Liver (tissue), 9 donors: ENCODE data around the gene MTHFD2L. TPM values are rescaled to one million over a fixed set of nuclear protein-coding genes. Genes with fewer than 3 reads are reported as not detected.

Experiments
- DNase-seq: peaks from one replicate; pipeline ENCODE4 v3.0.0-alpha.2; 2017; ENCODE audit warnings: low spot score
- H3K27ac ChIP-seq, 2 donors: one replicate each; pipeline ENCODE4 v1.7.0; 2013; ENCODE audit warnings: inconsistent platforms in 2 of 2, low read length in 2 of 2, control low read depth in 1 of 2, low read depth in 1 of 2, mild to moderate bottlenecking in 1 of 2
- H3K27me3 ChIP-seq, 4 donors: one replicate each; pipeline versions ENCODE4 v1.6.1 to v1.7.0; 2013; ENCODE audit warnings: low read length in 3 of 4, inconsistent platforms in 1 of 4, mild to moderate bottlenecking in 1 of 4, moderate library complexity in 1 of 4; ENCODE audit not compliant: control insufficient read depth in 4 of 4, insufficient read depth in 4 of 4
- H3K36me3 ChIP-seq, 4 donors: one replicate each; pipeline versions ENCODE4 v1.6.1 to v1.7.0; 2013; ENCODE audit warnings: low read length in 3 of 4, mild to moderate bottlenecking in 3 of 4, low read depth in 1 of 4, moderate library complexity in 1 of 4; ENCODE audit not compliant: control insufficient read depth in 4 of 4, insufficient read depth in 3 of 4
- H3K4me1 ChIP-seq, 4 donors: one replicate each; pipeline versions ENCODE4 v1.6.1 to v1.7.0; 2013; ENCODE audit warnings: low read length in 3 of 4, mild to moderate bottlenecking in 3 of 4, moderate library complexity in 1 of 4; ENCODE audit not compliant: control insufficient read depth in 4 of 4, insufficient read depth in 4 of 4
- H3K4me3 ChIP-seq, 3 donors: one replicate each; pipeline versions ENCODE4 v1.6.1 to v1.7.0; 2013; ENCODE audit warnings: low read length in 3 of 3, control low read depth in 1 of 3, low read depth in 1 of 3, mild to moderate bottlenecking in 1 of 3
- H3K9ac ChIP-seq, 2 donors: one replicate each; pipeline ENCODE4 v1.7.0; 2013; ENCODE audit warnings: low read length in 2 of 2, mild to moderate bottlenecking in 2 of 2, moderate library complexity in 2 of 2, control low read depth in 1 of 2, low read depth in 1 of 2
- H3K9me3 ChIP-seq, 4 donors: one replicate each; pipeline versions ENCODE4 v1.6.1 to v1.7.0; 2013; ENCODE audit warnings: low read length in 3 of 4; ENCODE audit not compliant: control insufficient read depth in 4 of 4
- ATF3 ChIP-seq: IDR thresholded peaks from 2 replicates; pipeline ENCODE4 v1.6.1; 2016; ENCODE audit warnings: antibody characterized with exemption
- EGR1 ChIP-seq, 2 donors: IDR thresholded peaks; 2 replicates each; pipeline ENCODE4 v1.6.1; 2016 to 2018; ENCODE audit warnings: antibody characterized with exemption in 2 of 2, low read depth in 2 of 2
- FOXA1 ChIP-seq: IDR thresholded peaks from 2 replicates; pipeline ENCODE4 v1.6.1; 2016; ENCODE audit warnings: antibody characterized with exemption
- FOXA2 ChIP-seq: IDR thresholded peaks from 2 replicates; pipeline ENCODE4 v1.6.1; 2016; ENCODE audit warnings: antibody characterized with exemption
- GABPA ChIP-seq, 2 donors: IDR thresholded peaks in 1 of 2; conservative IDR thresholded peaks in 1 of 2; 2 replicates each; pipeline ENCODE4 v1.6.1; 2016; ENCODE audit warnings: antibody characterized with exemption in 2 of 2, mild to moderate bottlenecking in 1 of 2, moderate library complexity in 1 of 2
- HNF4A ChIP-seq, 2 donors: conservative IDR thresholded peaks; 2 replicates each; pipeline ENCODE4 v1.6.1; 2016; ENCODE audit warnings: antibody characterized with exemption in 2 of 2, mild to moderate bottlenecking in 2 of 2
- HNF4G ChIP-seq: IDR thresholded peaks from 2 replicates; pipeline ENCODE4 v1.6.1; 2016; ENCODE audit warnings: antibody characterized with exemption
- JUND ChIP-seq, 2 donors: IDR thresholded peaks; 2 replicates each; pipeline ENCODE4 v1.6.1; 2016; ENCODE audit warnings: antibody characterized with exemption in 2 of 2
- NR2F2 ChIP-seq: IDR thresholded peaks from 2 replicates; pipeline ENCODE4 v1.6.1; 2016; ENCODE audit warnings: antibody characterized with exemption
- RAD21 ChIP-seq, 2 donors: IDR thresholded peaks; 2 replicates each; pipeline ENCODE4 v1.6.1; 2016; ENCODE audit warnings: antibody characterized with exemption in 2 of 2, mild to moderate bottlenecking in 2 of 2
- RXRA ChIP-seq, 2 donors: IDR thresholded peaks; 2 replicates each; pipeline ENCODE4 v1.6.1; 2017 to 2018; ENCODE audit warnings: antibody characterized with exemption in 2 of 2, mild to moderate bottlenecking in 1 of 2
- SP1 ChIP-seq: IDR thresholded peaks from 2 replicates; pipeline ENCODE4 v1.6.1; 2018; ENCODE audit warnings: antibody characterized with exemption, mild to moderate bottlenecking
- TAF1 ChIP-seq: conservative IDR thresholded peaks from 2 replicates; pipeline ENCODE4 v1.6.1; 2016; ENCODE audit warnings: antibody characterized with exemption, mild to moderate bottlenecking
- YY1 ChIP-seq: IDR thresholded peaks from 2 replicates; pipeline ENCODE4 v1.6.1; 2016; ENCODE audit warnings: antibody characterized with exemption, mild to moderate bottlenecking
- ZBTB33 ChIP-seq: IDR thresholded peaks from 2 replicates; pipeline ENCODE4 v1.6.1; 2016; ENCODE audit warnings: antibody characterized with exemption
- WGBS: extraction: QIAGEN DNeasy Blood & Tissue Kit; methylation state at CpG from one replicate; pipeline ENCODE4 v1.1.7; 2013; 5-methylcytosine and 5-hydroxymethylcytosine counted together
- polyA plus RNA-seq, 2 donors: library from polyadenylated mRNA; stranded (reverse) in 1 of 2; unstranded in 1 of 2; fragments of 200-250 nt in 1 of 2; fragments of >200 nt in 1 of 2; fragmentation: Nextera tagmentation in 1 of 2; extraction: Ambion mirVana in 1 of 2; gene quantifications; one replicate each; pipeline versions ENCODE4 v1.2.1 to v1.2.3, GENCODE V29; 2013 to 2015
- total RNA-seq, 2 donors: library from RNA; depleted of rRNA; stranded (reverse); fragments of >200 nt; gene quantifications; one replicate each; pipeline ENCODE4 v1.2.3, GENCODE V29; 2014
- TF ChIP-seq, protein P1 (sequence below): fragments of 150-350 bp; IDR thresholded peaks from 2 replicates; pipeline ENCODE4 v1.5.1; 2017; ENCODE audit warnings: improper control_type of control experiment, low read depth, low read length; ENCODE audit not compliant: missing input control
- TF ChIP-seq, protein P2 (sequence below): IDR thresholded peaks from 2 replicates; pipeline ENCODE4 v1.6.1; 2016; ENCODE audit warnings: antibody characterized with exemption
- TF ChIP-seq, protein P3 (sequence below): IDR thresholded peaks from 2 replicates; pipeline ENCODE4 v1.6.1; 2016; ENCODE audit warnings: antibody characterized with exemption, mild to moderate bottlenecking
- donor health status: healthy.
- donor health status: healthy.
- donor health status: healthy.
- donor health status: healthy.
- donor health status: healthy.

The MTHFD2L gene
- total and polyA plus RNA-seq, 4 donors, result 7.4 to 51.5 (median 31.1) TPM

DNA sequence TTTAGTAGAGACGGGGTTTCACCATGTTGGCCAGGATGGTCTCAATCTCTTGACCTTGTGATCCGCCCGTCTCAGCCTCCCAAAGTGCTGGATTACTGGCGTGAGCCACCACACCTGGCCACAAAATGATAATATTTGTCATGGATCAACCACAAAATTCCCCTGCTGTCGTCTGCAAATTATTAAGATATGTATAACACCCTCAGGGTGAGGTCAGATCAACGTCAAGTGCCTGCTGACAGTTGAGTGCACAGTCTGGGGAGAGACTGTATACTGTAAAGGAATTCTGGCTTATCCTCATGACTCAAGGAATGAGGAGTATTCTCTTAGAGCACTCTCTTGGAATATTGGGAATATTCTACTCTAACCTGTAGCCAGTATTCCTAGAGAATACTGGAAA is 161.6 kb downstream of the MTHFD2L start:
- Histone ChIP-seq H3K27ac (no peak overlapping the region), H3K27me3 (peaks cover 0 to 3% (median 0%) of the 10 kb centered on the region in 4 donors), H3K9ac (no peak overlapping the region), H3K36me3 (no peaks in the 10 kb centered on the region), H3K9me3 (no peaks in the 10 kb centered on the region), H3K4me1 (no peaks in the 10 kb centered on the region), H3K4me3 (no peak overlapping the region)
- no peak for TF ChIP-seq RXRA (IDR thresholded peaks at IDR 0.05)
- no peak for TF ChIP-seq HNF4G
- TF ChIP-seq FOXA2, result no peak
- no peak for TF ChIP-seq ATF3
- TF ChIP-seq NR2F2, result no peak
- no peak for TF ChIP-seq ZBTB33
- TF ChIP-seq EGR1 (IDR thresholded peaks at IDR 0.05; ENCODE audit: low read depth in 2 of 2), result no peak
- TF ChIP-seq YY1, result no peak
- TF ChIP-seq RAD21 (IDR thresholded peaks at IDR 0.05), result no peak
- TF ChIP-seq GABPA (IDR thresholded peaks at IDR 0.05 in 1 of 2, conservative IDR thresholded peaks at IDR 0.05 in 1 of 2), result no peak
- TF ChIP-seq, protein P1, sequence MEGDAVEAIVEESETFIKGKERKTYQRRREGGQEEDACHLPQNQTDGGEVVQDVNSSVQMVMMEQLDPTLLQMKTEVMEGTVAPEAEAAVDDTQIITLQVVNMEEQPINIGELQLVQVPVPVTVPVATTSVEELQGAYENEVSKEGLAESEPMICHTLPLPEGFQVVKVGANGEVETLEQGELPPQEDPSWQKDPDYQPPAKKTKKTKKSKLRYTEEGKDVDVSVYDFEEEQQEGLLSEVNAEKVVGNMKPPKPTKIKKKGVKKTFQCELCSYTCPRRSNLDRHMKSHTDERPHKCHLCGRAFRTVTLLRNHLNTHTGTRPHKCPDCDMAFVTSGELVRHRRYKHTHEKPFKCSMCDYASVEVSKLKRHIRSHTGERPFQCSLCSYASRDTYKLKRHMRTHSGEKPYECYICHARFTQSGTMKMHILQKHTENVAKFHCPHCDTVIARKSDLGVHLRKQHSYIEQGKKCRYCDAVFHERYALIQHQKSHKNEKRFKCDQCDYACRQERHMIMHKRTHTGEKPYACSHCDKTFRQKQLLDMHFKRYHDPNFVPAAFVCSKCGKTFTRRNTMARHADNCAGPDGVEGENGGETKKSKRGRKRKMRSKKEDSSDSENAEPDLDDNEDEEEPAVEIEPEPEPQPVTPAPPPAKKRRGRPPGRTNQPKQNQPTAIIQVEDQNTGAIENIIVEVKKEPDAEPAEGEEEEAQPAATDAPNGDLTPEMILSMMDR, result no peak
- TF ChIP-seq FOXA1, result no peak
- no peak for TF ChIP-seq JUND (IDR thresholded peaks at IDR 0.05)
- TF ChIP-seq, protein P2, sequence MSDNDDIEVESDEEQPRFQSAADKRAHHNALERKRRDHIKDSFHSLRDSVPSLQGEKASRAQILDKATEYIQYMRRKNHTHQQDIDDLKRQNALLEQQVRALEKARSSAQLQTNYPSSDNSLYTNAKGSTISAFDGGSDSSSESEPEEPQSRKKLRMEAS, result no peak
- TF ChIP-seq HNF4A (conservative IDR thresholded peaks at IDR 0.05), result no peak
- TF ChIP-seq SP1, result no peak
- no peak for TF ChIP-seq TAF1
- TF ChIP-seq, protein P3, sequence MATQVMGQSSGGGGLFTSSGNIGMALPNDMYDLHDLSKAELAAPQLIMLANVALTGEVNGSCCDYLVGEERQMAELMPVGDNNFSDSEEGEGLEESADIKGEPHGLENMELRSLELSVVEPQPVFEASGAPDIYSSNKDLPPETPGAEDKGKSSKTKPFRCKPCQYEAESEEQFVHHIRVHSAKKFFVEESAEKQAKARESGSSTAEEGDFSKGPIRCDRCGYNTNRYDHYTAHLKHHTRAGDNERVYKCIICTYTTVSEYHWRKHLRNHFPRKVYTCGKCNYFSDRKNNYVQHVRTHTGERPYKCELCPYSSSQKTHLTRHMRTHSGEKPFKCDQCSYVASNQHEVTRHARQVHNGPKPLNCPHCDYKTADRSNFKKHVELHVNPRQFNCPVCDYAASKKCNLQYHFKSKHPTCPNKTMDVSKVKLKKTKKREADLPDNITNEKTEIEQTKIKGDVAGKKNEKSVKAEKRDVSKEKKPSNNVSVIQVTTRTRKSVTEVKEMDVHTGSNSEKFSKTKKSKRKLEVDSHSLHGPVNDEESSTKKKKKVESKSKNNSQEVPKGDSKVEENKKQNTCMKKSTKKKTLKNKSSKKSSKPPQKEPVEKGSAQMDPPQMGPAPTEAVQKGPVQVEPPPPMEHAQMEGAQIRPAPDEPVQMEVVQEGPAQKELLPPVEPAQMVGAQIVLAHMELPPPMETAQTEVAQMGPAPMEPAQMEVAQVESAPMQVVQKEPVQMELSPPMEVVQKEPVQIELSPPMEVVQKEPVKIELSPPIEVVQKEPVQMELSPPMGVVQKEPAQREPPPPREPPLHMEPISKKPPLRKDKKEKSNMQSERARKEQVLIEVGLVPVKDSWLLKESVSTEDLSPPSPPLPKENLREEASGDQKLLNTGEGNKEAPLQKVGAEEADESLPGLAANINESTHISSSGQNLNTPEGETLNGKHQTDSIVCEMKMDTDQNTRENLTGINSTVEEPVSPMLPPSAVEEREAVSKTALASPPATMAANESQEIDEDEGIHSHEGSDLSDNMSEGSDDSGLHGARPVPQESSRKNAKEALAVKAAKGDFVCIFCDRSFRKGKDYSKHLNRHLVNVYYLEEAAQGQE, result no peak
- whole genome bisulfite sequencing, result 86% methylated on average over 6 of the region's 6 CpGs
- no peak for DNase-seq
